Neural progenitor cell (in vitro differentiated cells): ENCODE data around the gene TOGARAM2. TPM values are rescaled to one million over a fixed set of nuclear protein-coding genes. Genes with fewer than 3 reads are reported as not detected.

Source experiments
- DNase-seq: peaks from one replicate; pipeline ENCODE4 v3.0.0-alpha.2; 2016; ENCODE audit warnings: low spot score
- H2AFZ ChIP-seq: fragments of 200-600 bp; sonication (generic); replicated peaks from 2 replicates; pipeline ENCODE4 v1.6.1; 2016; ENCODE audit warnings: antibody characterized with exemption
- H3F3A ChIP-seq: fragments of 200-600 bp; sonication (generic); 2 replicates; pipeline ENCODE4 v1.6.1; 2016; ENCODE audit warnings: antibody characterized with exemption, low read depth
- H3K27ac ChIP-seq: fragments of 200-600 bp; sonication (generic); 2 replicates; pipeline ENCODE4 v1.5.1; 2016; ENCODE audit warnings: mild to moderate bottlenecking
- H3K27me3 ChIP-seq: fragments of 200-600 bp; sonication (generic); 2 replicates; pipeline ENCODE4 v1.6.1; 2016; ENCODE audit warnings: mild to moderate bottlenecking, moderate library complexity
- H3K36me3 ChIP-seq: fragments of 200-600 bp; sonication (generic); 2 replicates; pipeline ENCODE4 v1.5.1; 2016
- H3K4me1 ChIP-seq: fragments of 200-600 bp; sonication (generic); 2 replicates; pipeline ENCODE4 v1.6.1; 2016; ENCODE audit warnings: mixed run types
- H3K4me2 ChIP-seq: fragments of 200-600 bp; sonication (generic); 2 replicates; pipeline ENCODE4 v1.6.1; 2016
- H3K4me3 ChIP-seq: fragments of 200-600 bp; sonication (generic); 2 replicates; pipeline ENCODE4 v1.5.1; 2016
- H3K79me2 ChIP-seq: fragments of 200-600 bp; sonication (generic); 2 replicates; pipeline ENCODE4 v1.6.1; 2016; ENCODE audit warnings: low read depth
- H3K9ac ChIP-seq: fragments of 200-600 bp; sonication (generic); 2 replicates; pipeline ENCODE4 v1.6.1; 2016
- H3K9me3 ChIP-seq: fragments of 200-600 bp; sonication (generic); 2 replicates; pipeline ENCODE4 v1.5.1; 2016; ENCODE audit warnings: low read depth
- H4K20me1 ChIP-seq: fragments of 200-600 bp; sonication (generic); 2 replicates; pipeline ENCODE4 v1.6.1; 2016; ENCODE audit warnings: low read depth
- H3K27ac Mint-ChIP-seq: 3 replicates; pipeline ENCODE4 v1.8.0; 2021; ENCODE audit warnings: mixed read lengths
- H3K27me3 Mint-ChIP-seq: 2 replicates; pipeline ENCODE4 v1.8.0; 2022; ENCODE audit warnings: low read depth, mild to moderate bottlenecking, inconsistent platforms, moderate library complexity, mixed read lengths; ENCODE audit not compliant: insufficient read depth
- H3K36me3 Mint-ChIP-seq: 3 replicates; pipeline ENCODE4 v1.8.0; 2021; ENCODE audit warnings: mixed read lengths
- H3K4me1 Mint-ChIP-seq: 3 replicates; pipeline ENCODE4 v1.8.0; 2021; ENCODE audit warnings: mixed read lengths
- H3K4me3 Mint-ChIP-seq: 3 replicates; pipeline ENCODE4 v1.8.0; 2021; ENCODE audit warnings: mild to moderate bottlenecking, moderate library complexity, mixed read lengths
- H3K9me3 Mint-ChIP-seq: 3 replicates; pipeline ENCODE4 v1.8.0; 2020; ENCODE audit warnings: mixed read lengths
- EZH2 ChIP-seq: fragments of 200-600 bp; sonication (generic); IDR thresholded peaks from 2 replicates; pipeline ENCODE4 v1.6.1; 2017; ENCODE audit warnings: antibody characterized with exemption, mild to moderate bottlenecking, moderate library complexity
- EZH2phosphoT487 ChIP-seq: fragments of 200-600 bp; sonication (generic); IDR thresholded peaks from 2 replicates; pipeline ENCODE4 v1.6.1; 2017; ENCODE audit warnings: antibody characterized with exemption
- total RNA-seq: library from RNA; depleted of rRNA; stranded (reverse); fragments of >200 nt; gene quantifications from 2 replicates; pipeline ENCODE4 v1.2.3, GENCODE V29; 2015; ENCODE audit warnings: low replicate concordance
- TF ChIP-seq, protein P1 (sequence below): fragments of 200-600 bp; sonication (generic); IDR thresholded peaks from 2 replicates; pipeline ENCODE4 v1.5.1; 2017; ENCODE audit warnings: antibody characterized with exemption, mild to moderate bottlenecking

The TOGARAM2 gene
- total RNA-seq, 1 donor from 2014 or later: 0.04 TPM

DNA sequence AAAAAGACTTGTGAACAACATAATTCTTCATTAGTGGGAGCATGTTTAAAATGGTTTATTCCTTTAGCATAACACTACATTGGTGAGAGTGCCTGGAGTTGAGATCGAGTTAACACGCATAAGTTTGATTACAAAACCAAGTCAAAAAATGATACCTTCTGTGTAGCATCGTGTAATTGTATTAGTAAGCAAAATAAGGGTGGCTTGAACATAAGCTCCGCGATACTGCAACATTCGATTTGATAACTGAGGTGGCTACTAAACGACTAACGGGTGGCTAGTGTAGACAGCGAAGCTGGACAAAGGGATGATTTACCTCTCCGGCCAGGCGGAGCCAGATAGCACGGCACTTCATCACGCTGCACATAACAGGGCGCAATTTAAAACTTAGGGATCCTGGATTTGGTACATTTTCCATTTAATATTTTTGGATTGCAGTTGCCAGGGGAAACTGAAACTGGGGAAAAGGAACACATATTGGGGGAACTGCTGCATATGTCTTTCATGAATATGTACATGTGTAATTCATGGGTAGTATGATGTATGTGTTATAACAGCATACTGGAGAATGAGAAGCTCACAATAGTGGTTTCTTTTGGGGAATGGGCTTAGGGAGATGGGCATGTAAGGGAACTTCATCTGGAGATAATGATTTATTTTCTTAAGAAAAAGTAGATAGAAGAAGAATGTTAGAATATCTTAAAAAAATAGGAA is 36.4 kb upstream of the TOGARAM2 start:
- no peak overlapping the region for H3K27ac Mint-ChIP-seq
- H3K36me3 Mint-ChIP-seq: peaks cover 68% of the 10 kb centered on the region

DNA sequence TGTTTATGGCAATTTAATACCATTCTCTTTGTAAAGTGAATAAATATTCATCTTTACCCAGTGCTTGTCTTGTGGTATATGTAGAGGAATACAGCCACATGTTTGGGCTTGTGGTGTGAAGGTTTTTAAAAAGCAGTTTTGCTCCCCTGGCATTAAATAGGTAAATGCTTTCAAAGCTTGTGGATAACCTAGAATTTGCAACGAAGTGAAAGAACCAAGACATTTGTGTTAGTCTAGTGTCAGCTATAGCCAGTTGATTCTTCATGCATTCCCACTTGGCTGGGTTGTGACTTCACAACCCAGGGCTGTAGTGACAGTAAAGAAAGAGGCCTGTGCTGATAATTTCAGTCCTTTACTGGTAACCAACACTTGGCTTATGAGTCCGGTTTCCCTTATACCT is 32.9 kb upstream of the TOGARAM2 start:
- H3K9me3 Mint-ChIP-seq: peaks cover 28% of the 10 kb centered on the region
- DNase-seq: no peak
- Histone ChIP-seq H3K36me3 (peaks cover 43% of the 10 kb centered on the region), H3K27me3 (peaks cover 5% of the 10 kb centered on the region), H2AFZ (no peak overlapping the region), H4K20me1 (peaks cover 10% of the 10 kb centered on the region), H3K4me1 (peaks cover 18% of the 10 kb centered on the region), H3F3A (peaks cover 40% of the 10 kb centered on the region), H3K79me2 (peaks cover 2% of the 10 kb centered on the region), H3K9ac (no peak overlapping the region), H3K27ac (no peak overlapping the region), H3K4me2 (no peak overlapping the region), H3K4me3 (no peak overlapping the region), H3K9me3 (peaks cover 11% of the 10 kb centered on the region)
- H3K4me1 Mint-ChIP-seq: peaks cover 26% of the 10 kb centered on the region
- H3K36me3 Mint-ChIP-seq: peaks cover 58% of the 10 kb centered on the region
- H3K27me3 Mint-ChIP-seq: peaks cover 12% of the 10 kb centered on the region
- H3K27ac Mint-ChIP-seq: no peak overlapping the region
- H3K4me3 Mint-ChIP-seq: no peak overlapping the region
- no peak for TF ChIP-seq EZH2
- TF ChIP-seq EZH2phosphoT487: no peak
- TF ChIP-seq, protein P1, sequence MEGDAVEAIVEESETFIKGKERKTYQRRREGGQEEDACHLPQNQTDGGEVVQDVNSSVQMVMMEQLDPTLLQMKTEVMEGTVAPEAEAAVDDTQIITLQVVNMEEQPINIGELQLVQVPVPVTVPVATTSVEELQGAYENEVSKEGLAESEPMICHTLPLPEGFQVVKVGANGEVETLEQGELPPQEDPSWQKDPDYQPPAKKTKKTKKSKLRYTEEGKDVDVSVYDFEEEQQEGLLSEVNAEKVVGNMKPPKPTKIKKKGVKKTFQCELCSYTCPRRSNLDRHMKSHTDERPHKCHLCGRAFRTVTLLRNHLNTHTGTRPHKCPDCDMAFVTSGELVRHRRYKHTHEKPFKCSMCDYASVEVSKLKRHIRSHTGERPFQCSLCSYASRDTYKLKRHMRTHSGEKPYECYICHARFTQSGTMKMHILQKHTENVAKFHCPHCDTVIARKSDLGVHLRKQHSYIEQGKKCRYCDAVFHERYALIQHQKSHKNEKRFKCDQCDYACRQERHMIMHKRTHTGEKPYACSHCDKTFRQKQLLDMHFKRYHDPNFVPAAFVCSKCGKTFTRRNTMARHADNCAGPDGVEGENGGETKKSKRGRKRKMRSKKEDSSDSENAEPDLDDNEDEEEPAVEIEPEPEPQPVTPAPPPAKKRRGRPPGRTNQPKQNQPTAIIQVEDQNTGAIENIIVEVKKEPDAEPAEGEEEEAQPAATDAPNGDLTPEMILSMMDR: no peak

More for the DNA sequence above, 36.4 kb upstream of the TOGARAM2 start:
- no peak for DNase-seq
- H2AFZ ChIP-seq: no peak overlapping the region
- Mint-ChIP-seq H3K27me3 (no peaks in the 10 kb centered on the region), H3K4me1 (no peaks in the 10 kb centered on the region), H3K9me3 (peaks cover 19% of the 10 kb centered on the region), H3K4me3 (no peak overlapping the region)
- no peaks in the 10 kb centered on the region for H3K4me1 ChIP-seq
- H3K9me3 ChIP-seq: peaks cover 11% of the 10 kb centered on the region
- H3K9ac ChIP-seq: no peak overlapping the region
- no peaks in the 10 kb centered on the region for H4K20me1 ChIP-seq
- H3K36me3 ChIP-seq: peaks cover 48% of the 10 kb centered on the region
- H3K4me2 ChIP-seq: no peak overlapping the region
- H3F3A ChIP-seq: peaks cover 15% of the 10 kb centered on the region
- TF ChIP-seq, protein P1: no peak
- H3K27ac ChIP-seq: no peak overlapping the region
- peaks cover 2% of the 10 kb centered on the region for H3K79me2 ChIP-seq
- H3K4me3 ChIP-seq: no peak overlapping the region
- H3K27me3 ChIP-seq: no peaks in the 10 kb centered on the region

DNA sequence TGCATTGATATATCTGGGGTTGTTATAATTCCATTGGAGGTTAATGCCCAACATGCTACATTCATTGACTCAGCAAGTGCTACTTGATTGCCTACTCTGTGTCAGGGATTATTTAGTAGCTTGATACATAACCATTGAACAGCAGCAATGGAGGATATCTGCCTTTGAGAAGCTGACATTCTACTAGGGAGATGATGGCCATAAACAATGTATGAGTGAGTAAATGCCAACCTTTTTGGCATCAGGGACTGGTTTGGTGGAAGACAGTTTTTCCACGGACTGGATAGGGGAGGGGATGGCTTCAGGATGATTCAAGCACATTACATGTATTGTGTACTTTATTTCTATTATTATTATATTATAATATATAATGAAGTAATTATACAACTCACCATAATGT is 31.9 kb upstream of the TOGARAM2 start:
- H3K9me3 ChIP-seq: peaks cover 11% of the 10 kb centered on the region
- H3K27ac ChIP-seq: no peak overlapping the region
- Mint-ChIP-seq H3K36me3 (peaks cover 48% of the 10 kb centered on the region), H3K4me1 (peaks cover 33% of the 10 kb centered on the region), H3K4me3 (no peak overlapping the region), H3K9me3 (peaks cover 28% of the 10 kb centered on the region), H3K27me3 (peaks cover 12% of the 10 kb centered on the region), H3K27ac (no peak overlapping the region)
- H3K27me3 ChIP-seq: peaks cover 6% of the 10 kb centered on the region
- peaks cover 40% of the 10 kb centered on the region for H3F3A ChIP-seq
- no peak overlapping the region for H2AFZ ChIP-seq
- peaks cover 10% of the 10 kb centered on the region for H4K20me1 ChIP-seq
- H3K79me2 ChIP-seq: peaks cover 2% of the 10 kb centered on the region
- peaks cover 18% of the 10 kb centered on the region for H3K4me1 ChIP-seq
- TF ChIP-seq, protein P1: no peak
- no peak for TF ChIP-seq EZH2
- no peak for DNase-seq
- H3K9ac ChIP-seq: no peak overlapping the region
- H3K36me3 ChIP-seq: peaks cover 37% of the 10 kb centered on the region
- no peak overlapping the region for H3K4me3 ChIP-seq
- no peak overlapping the region for H3K4me2 ChIP-seq
